Measurements from ENCODE around the gene BABAM2.

BABAM2 gene

GRCh38 chr2:28030600-28030999, 140.1 kb downstream of the BABAM2 start:
- DNase-seq (ENCODE audit: insufficient read length, low spot score) (no peak), FAIRE-seq (no peak)
- TF ChIP-seq, protein P1, sequence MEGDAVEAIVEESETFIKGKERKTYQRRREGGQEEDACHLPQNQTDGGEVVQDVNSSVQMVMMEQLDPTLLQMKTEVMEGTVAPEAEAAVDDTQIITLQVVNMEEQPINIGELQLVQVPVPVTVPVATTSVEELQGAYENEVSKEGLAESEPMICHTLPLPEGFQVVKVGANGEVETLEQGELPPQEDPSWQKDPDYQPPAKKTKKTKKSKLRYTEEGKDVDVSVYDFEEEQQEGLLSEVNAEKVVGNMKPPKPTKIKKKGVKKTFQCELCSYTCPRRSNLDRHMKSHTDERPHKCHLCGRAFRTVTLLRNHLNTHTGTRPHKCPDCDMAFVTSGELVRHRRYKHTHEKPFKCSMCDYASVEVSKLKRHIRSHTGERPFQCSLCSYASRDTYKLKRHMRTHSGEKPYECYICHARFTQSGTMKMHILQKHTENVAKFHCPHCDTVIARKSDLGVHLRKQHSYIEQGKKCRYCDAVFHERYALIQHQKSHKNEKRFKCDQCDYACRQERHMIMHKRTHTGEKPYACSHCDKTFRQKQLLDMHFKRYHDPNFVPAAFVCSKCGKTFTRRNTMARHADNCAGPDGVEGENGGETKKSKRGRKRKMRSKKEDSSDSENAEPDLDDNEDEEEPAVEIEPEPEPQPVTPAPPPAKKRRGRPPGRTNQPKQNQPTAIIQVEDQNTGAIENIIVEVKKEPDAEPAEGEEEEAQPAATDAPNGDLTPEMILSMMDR (IDR thresholded peaks at IDR 0.05; ENCODE audit: insufficient read depth, missing control alignments), result no peak

GRCh38 chr2:28032816-28033215, 142.3 kb downstream of the BABAM2 start:
- no peak for DNase-seq (ENCODE audit: insufficient read length, low spot score)
- FAIRE-seq, result no peak
- TF ChIP-seq, protein P1 (IDR thresholded peaks at IDR 0.05; ENCODE audit: insufficient read depth, missing control alignments), result no peak

GRCh38 chr2:28034696-28035095, 144.2 kb downstream of the BABAM2 start:
- FAIRE-seq, result no peak
- TF ChIP-seq, protein P1 (IDR thresholded peaks at IDR 0.05; ENCODE audit: insufficient read depth, missing control alignments), result no peak
- DNase-seq (ENCODE audit: insufficient read length, low spot score), result no peak

GRCh38 chr2:28035163-28035690, 144.7 kb downstream of the BABAM2 start:
- TF ChIP-seq, protein P1 (IDR thresholded peaks at IDR 0.05; ENCODE audit: insufficient read depth, missing control alignments), result no peak
- FAIRE-seq (no peak), DNase-seq (ENCODE audit: insufficient read length, low spot score) (no peak)

DNA sequence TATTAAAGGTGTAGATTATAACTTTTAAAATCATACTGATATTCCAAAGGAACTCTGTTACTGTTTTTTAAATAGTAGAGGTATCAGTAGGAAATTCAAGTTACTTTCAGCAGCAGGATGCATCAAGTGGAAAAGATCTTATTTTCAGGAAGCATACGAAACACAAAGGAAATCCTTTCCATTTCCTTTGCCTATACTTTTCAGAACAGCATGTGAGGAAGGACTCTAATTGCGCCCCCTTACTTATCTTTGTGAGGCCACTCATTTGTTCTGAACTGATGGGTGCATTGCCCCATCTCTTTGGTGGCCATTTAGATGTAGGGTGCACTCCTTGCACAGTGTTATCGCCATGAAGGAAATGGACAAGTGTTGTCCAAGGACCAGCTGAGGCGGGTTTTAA, 145.3 kb downstream of the BABAM2 start:
- FAIRE-seq, result no peak
- TF ChIP-seq, protein P1 (IDR thresholded peaks at IDR 0.05; ENCODE audit: insufficient read depth, missing control alignments), result no peak

GRCh38 chr2:28036307-28036706, 145.8 kb downstream of the BABAM2 start:
- TF ChIP-seq, protein P1 (IDR thresholded peaks at IDR 0.05; ENCODE audit: insufficient read depth, missing control alignments), result no peak
- no peak for DNase-seq (ENCODE audit: insufficient read length, low spot score)
- FAIRE-seq, result no peak

More for the DNA sequence above, 145.3 kb downstream of the BABAM2 start:
- no peak for DNase-seq (ENCODE audit: insufficient read length, low spot score)

DNA sequence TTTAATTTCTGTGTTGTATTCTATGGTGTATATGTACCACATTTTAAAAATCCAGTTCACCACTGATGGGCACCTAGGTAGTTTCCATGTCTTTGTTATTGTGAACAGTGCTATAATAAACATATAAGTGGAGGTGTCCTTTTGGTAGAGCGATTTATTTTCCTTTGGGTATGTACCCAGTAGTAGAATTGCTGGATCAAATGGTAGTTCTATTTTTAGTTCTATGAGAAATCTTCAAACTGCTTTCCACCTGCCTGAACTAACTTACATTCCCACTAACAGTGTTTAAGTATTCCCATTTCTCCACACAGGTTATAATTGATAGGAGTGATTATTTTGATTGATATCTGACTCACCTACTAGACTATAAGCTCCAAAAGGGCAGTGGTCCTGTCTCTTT, 148.2 kb downstream of the BABAM2 start:
- FAIRE-seq, result no peak
- TF ChIP-seq, protein P1 (IDR thresholded peaks at IDR 0.05; ENCODE audit: insufficient read depth, missing control alignments), result no peak
- no peak for DNase-seq (ENCODE audit: insufficient read length, low spot score)
